ENCODE results near the gene GPALPP1.

DNA sequence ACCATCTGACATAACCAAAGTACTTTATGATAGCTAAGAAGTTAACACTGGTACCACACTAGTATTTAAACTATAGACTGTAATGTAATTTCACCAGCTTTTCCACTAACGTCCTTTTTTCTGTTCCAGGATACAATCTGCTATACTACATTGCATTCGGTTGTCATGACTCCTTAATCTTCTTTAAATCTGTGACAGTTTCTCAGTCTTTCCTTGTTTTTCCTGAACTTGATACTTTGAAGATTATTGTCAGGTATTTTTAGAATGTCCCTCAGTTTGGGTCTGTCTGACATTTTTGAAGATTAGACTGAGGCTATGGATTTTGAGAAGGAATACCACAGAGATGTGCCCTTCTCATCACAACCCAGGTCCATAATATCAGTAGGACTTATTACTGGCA lies 36.7 kb upstream of the GPALPP1 start:
- TF ChIP-seq, protein P1, sequence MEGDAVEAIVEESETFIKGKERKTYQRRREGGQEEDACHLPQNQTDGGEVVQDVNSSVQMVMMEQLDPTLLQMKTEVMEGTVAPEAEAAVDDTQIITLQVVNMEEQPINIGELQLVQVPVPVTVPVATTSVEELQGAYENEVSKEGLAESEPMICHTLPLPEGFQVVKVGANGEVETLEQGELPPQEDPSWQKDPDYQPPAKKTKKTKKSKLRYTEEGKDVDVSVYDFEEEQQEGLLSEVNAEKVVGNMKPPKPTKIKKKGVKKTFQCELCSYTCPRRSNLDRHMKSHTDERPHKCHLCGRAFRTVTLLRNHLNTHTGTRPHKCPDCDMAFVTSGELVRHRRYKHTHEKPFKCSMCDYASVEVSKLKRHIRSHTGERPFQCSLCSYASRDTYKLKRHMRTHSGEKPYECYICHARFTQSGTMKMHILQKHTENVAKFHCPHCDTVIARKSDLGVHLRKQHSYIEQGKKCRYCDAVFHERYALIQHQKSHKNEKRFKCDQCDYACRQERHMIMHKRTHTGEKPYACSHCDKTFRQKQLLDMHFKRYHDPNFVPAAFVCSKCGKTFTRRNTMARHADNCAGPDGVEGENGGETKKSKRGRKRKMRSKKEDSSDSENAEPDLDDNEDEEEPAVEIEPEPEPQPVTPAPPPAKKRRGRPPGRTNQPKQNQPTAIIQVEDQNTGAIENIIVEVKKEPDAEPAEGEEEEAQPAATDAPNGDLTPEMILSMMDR (IDR thresholded peaks at IDR 0.05), result no peak
- no peak for TF ChIP-seq POLR2A (IDR thresholded peaks at IDR 0.05)
